ENCODE results near the gene THSD7A. TPM values are rescaled to one million over a fixed set of nuclear protein-coding genes. Genes with fewer than 3 reads are reported as not detected.

The THSD7A gene
- total RNA-seq, 2 experiments from 2014 or later, result not detected

GRCh38 chr7:11833431-11833830 is 1.4 kb upstream of the THSD7A start:
- no peaks in the 10 kb centered on the region for H3K9me3 Mint-ChIP-seq
- CTCF ChIA-PET, result no interaction called here
- H3K4me3 Mint-ChIP-seq, result no peak overlapping the region
- H3K36me3 Mint-ChIP-seq (ENCODE audit: low read depth), result no peaks in the 10 kb centered on the region
- DNase-seq, result no peak
- H3K27me3 Mint-ChIP-seq, result peaks cover 42% of the 10 kb centered on the region
- POLR2A ChIA-PET, result no interaction called here
- H3K4me1 Mint-ChIP-seq, result peaks cover 7% of the 10 kb centered on the region
- H3K27ac Mint-ChIP-seq, result no peak overlapping the region

GRCh38 chr7:11831156-11831735 is 752 bp downstream of the THSD7A start:
- POLR2A ChIA-PET, result no interaction called here
- DNase-seq, result no peak
- Mint-ChIP-seq H3K4me3 (no peak overlapping the region), H3K4me1 (peaks cover 7% of the 10 kb centered on the region), H3K36me3 (ENCODE audit: low read depth) (no peaks in the 10 kb centered on the region), H3K27me3 (peaks cover 42% of the 10 kb centered on the region), H3K27ac (no peak overlapping the region), H3K9me3 (no peaks in the 10 kb centered on the region)
- CTCF ChIA-PET, result no interaction called here

GRCh38 chr7:11830582-11831155 is 1.3 kb downstream of the THSD7A start:
- ChIA-PET POLR2A (no interaction called here), CTCF (no interaction called here)
- no peak for DNase-seq
- Mint-ChIP-seq H3K27ac (no peak overlapping the region), H3K4me3 (no peak overlapping the region), H3K27me3 (peaks cover 42% of the 10 kb centered on the region), H3K36me3 (ENCODE audit: low read depth) (no peaks in the 10 kb centered on the region), H3K4me1 (peaks cover 7% of the 10 kb centered on the region), H3K9me3 (no peaks in the 10 kb centered on the region)

GRCh38 chr7:11829954-11830353 is 2.0 kb downstream of the THSD7A start:
- H3K9me3 Mint-ChIP-seq, result no peaks in the 10 kb centered on the region
- H3K4me3 Mint-ChIP-seq, result no peak overlapping the region
- peaks cover 42% of the 10 kb centered on the region for H3K27me3 Mint-ChIP-seq
- H3K36me3 Mint-ChIP-seq (ENCODE audit: low read depth), result no peaks in the 10 kb centered on the region
- no peak for DNase-seq
- CTCF ChIA-PET, result no interaction called here
- H3K4me1 Mint-ChIP-seq, result peaks cover 7% of the 10 kb centered on the region
- POLR2A ChIA-PET, result no interaction called here
- H3K27ac Mint-ChIP-seq, result no peak overlapping the region

- no peak for DNase-seq
- no peaks in the 10 kb centered on the region for H3K27me3 Mint-ChIP-seq
- H3K27ac Mint-ChIP-seq, result no peak overlapping the region
- no peaks in the 10 kb centered on the region for H3K36me3 Mint-ChIP-seq (ENCODE audit: low read depth)
- no peaks in the 10 kb centered on the region for H3K4me1 Mint-ChIP-seq
- no peak overlapping the region for H3K4me3 Mint-ChIP-seq
- CTCF ChIA-PET, result no interaction called here
- POLR2A ChIA-PET, result no interaction called here
- no peaks in the 10 kb centered on the region for H3K9me3 Mint-ChIP-seq
These were observed 12.1 kb downstream of the THSD7A start for GRCh38 chr7:11819947-11820346.

- no peaks in the 10 kb centered on the region for H3K9me3 Mint-ChIP-seq
- ChIA-PET CTCF (no interaction called here), POLR2A (no interaction called here)
- H3K27me3 Mint-ChIP-seq, result no peaks in the 10 kb centered on the region
- DNase-seq, result no peak
- H3K36me3 Mint-ChIP-seq (ENCODE audit: low read depth), result no peaks in the 10 kb centered on the region
- no peaks in the 10 kb centered on the region for H3K4me1 Mint-ChIP-seq
- no peak overlapping the region for H3K4me3 Mint-ChIP-seq
- H3K27ac Mint-ChIP-seq, result no peak overlapping the region
These were observed 12.7 kb downstream of the THSD7A start for GRCh38 chr7:11819271-11819670.

GRCh38 chr7:11818281-11818680 is 13.7 kb downstream of the THSD7A start:
- Mint-ChIP-seq H3K4me1 (no peaks in the 10 kb centered on the region), H3K27me3 (no peaks in the 10 kb centered on the region), H3K4me3 (no peak overlapping the region), H3K36me3 (ENCODE audit: low read depth) (no peaks in the 10 kb centered on the region), H3K27ac (no peak overlapping the region), H3K9me3 (no peaks in the 10 kb centered on the region)
- POLR2A ChIA-PET, result no interaction called here
- DNase-seq, result no peak
- CTCF ChIA-PET, result no interaction called here

GRCh38 chr7:11817111-11817740 is 14.8 kb downstream of the THSD7A start:
- no peaks in the 10 kb centered on the region for H3K9me3 Mint-ChIP-seq
- no peaks in the 10 kb centered on the region for H3K36me3 Mint-ChIP-seq (ENCODE audit: low read depth)
- no peaks in the 10 kb centered on the region for H3K4me1 Mint-ChIP-seq
- no peak for DNase-seq
- H3K27me3 Mint-ChIP-seq, result no peaks in the 10 kb centered on the region
- ChIA-PET CTCF (no interaction called here), POLR2A (no interaction called here)
- H3K27ac Mint-ChIP-seq, result no peak overlapping the region
- H3K4me3 Mint-ChIP-seq, result no peak overlapping the region

- H3K4me1 Mint-ChIP-seq, result no peaks in the 10 kb centered on the region
- H3K4me3 Mint-ChIP-seq, result no peak overlapping the region
- no peaks in the 10 kb centered on the region for H3K9me3 Mint-ChIP-seq
- POLR2A ChIA-PET, result no interaction called here
- no peaks in the 10 kb centered on the region for H3K27me3 Mint-ChIP-seq
- DNase-seq, result no peak
- H3K36me3 Mint-ChIP-seq (ENCODE audit: low read depth), result no peaks in the 10 kb centered on the region
- CTCF ChIA-PET, result no interaction called here
- H3K27ac Mint-ChIP-seq, result no peak overlapping the region
These were observed 20.3 kb downstream of the THSD7A start for GRCh38 chr7:11811709-11812108.

- H3K27me3 Mint-ChIP-seq, result no peaks in the 10 kb centered on the region
- CTCF ChIA-PET, result no interaction called here
- POLR2A ChIA-PET, result no interaction called here
- no peaks in the 10 kb centered on the region for H3K4me1 Mint-ChIP-seq
- no peak overlapping the region for H3K4me3 Mint-ChIP-seq
- H3K27ac Mint-ChIP-seq, result no peak overlapping the region
- no peaks in the 10 kb centered on the region for H3K36me3 Mint-ChIP-seq (ENCODE audit: low read depth)
- no peaks in the 10 kb centered on the region for H3K9me3 Mint-ChIP-seq
- no peak for DNase-seq
These were observed 21.9 kb downstream of the THSD7A start for GRCh38 chr7:11810043-11810625.

GRCh38 chr7:11807000-11807399 is 25.0 kb downstream of the THSD7A start:
- Mint-ChIP-seq H3K36me3 (ENCODE audit: low read depth) (no peaks in the 10 kb centered on the region), H3K4me1 (no peaks in the 10 kb centered on the region), H3K9me3 (no peaks in the 10 kb centered on the region), H3K4me3 (no peak overlapping the region), H3K27me3 (no peaks in the 10 kb centered on the region), H3K27ac (no peak overlapping the region)
- ChIA-PET POLR2A (no interaction called here), CTCF (no interaction called here)
- no peak for DNase-seq

GRCh38 chr7:11804621-11805020 is 27.4 kb downstream of the THSD7A start:
- no peak overlapping the region for H3K27ac Mint-ChIP-seq
- H3K36me3 Mint-ChIP-seq (ENCODE audit: low read depth), result no peaks in the 10 kb centered on the region
- H3K4me1 Mint-ChIP-seq, result no peaks in the 10 kb centered on the region
- ChIA-PET CTCF (no interaction called here), POLR2A (no interaction called here)
- H3K4me3 Mint-ChIP-seq, result no peak overlapping the region
- no peaks in the 10 kb centered on the region for H3K9me3 Mint-ChIP-seq
- H3K27me3 Mint-ChIP-seq, result no peaks in the 10 kb centered on the region
- no peak for DNase-seq

GRCh38 chr7:11795231-11795630 is 36.8 kb downstream of the THSD7A start:
- DNase-seq, result no peak
- no peak overlapping the region for H3K4me3 Mint-ChIP-seq
- ChIA-PET CTCF (no interaction called here), POLR2A (no interaction called here)
- H3K4me1 Mint-ChIP-seq, result no peaks in the 10 kb centered on the region
- no peaks in the 10 kb centered on the region for H3K9me3 Mint-ChIP-seq
- no peaks in the 10 kb centered on the region for H3K36me3 Mint-ChIP-seq (ENCODE audit: low read depth)
- H3K27me3 Mint-ChIP-seq, result no peaks in the 10 kb centered on the region
- H3K27ac Mint-ChIP-seq, result no peak overlapping the region

GRCh38 chr7:11792166-11792565 is 39.8 kb downstream of the THSD7A start:
- DNase-seq, result no peak
- H3K27me3 Mint-ChIP-seq, result no peaks in the 10 kb centered on the region
- H3K9me3 Mint-ChIP-seq, result no peaks in the 10 kb centered on the region
- ChIA-PET CTCF (no interaction called here), POLR2A (no interaction called here)
- H3K4me3 Mint-ChIP-seq, result no peak overlapping the region
- no peak overlapping the region for H3K27ac Mint-ChIP-seq
- H3K4me1 Mint-ChIP-seq, result no peaks in the 10 kb centered on the region
- no peaks in the 10 kb centered on the region for H3K36me3 Mint-ChIP-seq (ENCODE audit: low read depth)

Data from activated CD4-positive, alpha-beta T cell treated with anti-CD3 and anti-CD28 coated beads, Interleukin-2, amount 10 ng/mL, durations not matched to agents 7 days and 5 days (primary cell).